ENCODE results near the gene H3-3A. TPM values are rescaled to one million over a fixed set of nuclear protein-coding genes. Genes with fewer than 3 reads are reported as not detected.
A peak's percentile ranks its signal among the peaks of the same experiment; 100 is the strongest.

The H3-3A gene
- total and polyA plus RNA-seq, 2 experiments from 2014 or later = 913 to 2,407 TPM

GRCh38 chr1:226097866-226098625, 35.5 kb downstream of the H3-3A start:
- no peaks in the 10 kb centered on the region for H3K79me2 ChIP-seq (replicated peaks; ENCODE audit: insufficient read depth)
- H2AFZ ChIP-seq = 0 out of 2 replicates have a peak overlapping the region, but pooled peaks have one; percentile 63
- no peak overlapping the region for H3K27ac ChIP-seq (ENCODE audit: low read depth)
- no peak overlapping the region for H3K4me3 ChIP-seq
- Mint-ChIP-seq H3K9me3 (no peaks in the 10 kb centered on the region), H3K4me1 (peaks cover 24% of the 10 kb centered on the region), H3K27me3 (ENCODE audit: insufficient read depth, low read depth, poor library complexity) (peaks cover 7% of the 10 kb centered on the region), H3K36me3 (ENCODE audit: low read depth) (no peaks in the 10 kb centered on the region), H3K4me3 (no peak overlapping the region), H3K27ac (no peak overlapping the region)
- H3K36me3 ChIP-seq (ENCODE audit: insufficient read depth) = no peaks in the 10 kb centered on the region
- H3K9me2 ChIP-seq (ENCODE audit: insufficient read depth) = no peaks in the 10 kb centered on the region
- H3K27me3 ChIP-seq (ENCODE audit: insufficient read depth) = peaks cover 9% of the 10 kb centered on the region; the same call in 1 of the 2 replicates
- no peaks in the 10 kb centered on the region for H3F3A ChIP-seq (replicated peaks; ENCODE audit: low read depth)
- no peak for ATAC-seq
- H3K4me2 ChIP-seq = no peak overlapping the region
- peaks cover 19% of the 10 kb centered on the region for H3K4me1 ChIP-seq (ENCODE audit: insufficient read depth)
- no peaks in the 10 kb centered on the region for H4K20me1 ChIP-seq (replicated peaks; ENCODE audit: insufficient read depth)
- no peak for DNase-seq (ENCODE audit: low spot score)
- TF ChIP-seq JUNB (IDR thresholded peaks at IDR 0.05; ENCODE audit: unreplicated experiment) (no peak), CREB1 (CRISPR knock-in tag; IDR thresholded peaks at IDR 0.05; ENCODE audit: low read depth) (no peak), ZNF331 (CRISPR knock-in tag; IDR thresholded peaks at IDR 0.05; ENCODE audit: low read depth) (no peak), ZNF114 (CRISPR knock-in tag; IDR thresholded peaks at IDR 0.05) (no peak), NANOG (IDR thresholded peaks at IDR 0.05; ENCODE audit: borderline replicate concordance) (no peak), EZH2phosphoT487 (IDR thresholded peaks at IDR 0.05; ENCODE audit: unreplicated experiment) (no peak), STAT1 (IDR thresholded peaks at IDR 0.05; ENCODE audit: unreplicated experiment) (no peak), ZNF462 (CRISPR knock-in tag; IDR thresholded peaks at IDR 0.05) (no peak), POLR2AphosphoS5 (IDR thresholded peaks at IDR 0.05; ENCODE audit: low read depth) (no peak), EZH2 (IDR thresholded peaks at IDR 0.05; ENCODE audit: low read depth, unreplicated experiment) (no peak)
- TF ChIP-seq, protein P1, sequence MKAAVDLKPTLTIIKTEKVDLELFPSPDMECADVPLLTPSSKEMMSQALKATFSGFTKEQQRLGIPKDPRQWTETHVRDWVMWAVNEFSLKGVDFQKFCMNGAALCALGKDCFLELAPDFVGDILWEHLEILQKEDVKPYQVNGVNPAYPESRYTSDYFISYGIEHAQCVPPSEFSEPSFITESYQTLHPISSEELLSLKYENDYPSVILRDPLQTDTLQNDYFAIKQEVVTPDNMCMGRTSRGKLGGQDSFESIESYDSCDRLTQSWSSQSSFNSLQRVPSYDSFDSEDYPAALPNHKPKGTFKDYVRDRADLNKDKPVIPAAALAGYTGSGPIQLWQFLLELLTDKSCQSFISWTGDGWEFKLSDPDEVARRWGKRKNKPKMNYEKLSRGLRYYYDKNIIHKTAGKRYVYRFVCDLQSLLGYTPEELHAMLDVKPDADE (IDR thresholded peaks at IDR 0.05) = no peak
- TF ChIP-seq, protein P2, sequence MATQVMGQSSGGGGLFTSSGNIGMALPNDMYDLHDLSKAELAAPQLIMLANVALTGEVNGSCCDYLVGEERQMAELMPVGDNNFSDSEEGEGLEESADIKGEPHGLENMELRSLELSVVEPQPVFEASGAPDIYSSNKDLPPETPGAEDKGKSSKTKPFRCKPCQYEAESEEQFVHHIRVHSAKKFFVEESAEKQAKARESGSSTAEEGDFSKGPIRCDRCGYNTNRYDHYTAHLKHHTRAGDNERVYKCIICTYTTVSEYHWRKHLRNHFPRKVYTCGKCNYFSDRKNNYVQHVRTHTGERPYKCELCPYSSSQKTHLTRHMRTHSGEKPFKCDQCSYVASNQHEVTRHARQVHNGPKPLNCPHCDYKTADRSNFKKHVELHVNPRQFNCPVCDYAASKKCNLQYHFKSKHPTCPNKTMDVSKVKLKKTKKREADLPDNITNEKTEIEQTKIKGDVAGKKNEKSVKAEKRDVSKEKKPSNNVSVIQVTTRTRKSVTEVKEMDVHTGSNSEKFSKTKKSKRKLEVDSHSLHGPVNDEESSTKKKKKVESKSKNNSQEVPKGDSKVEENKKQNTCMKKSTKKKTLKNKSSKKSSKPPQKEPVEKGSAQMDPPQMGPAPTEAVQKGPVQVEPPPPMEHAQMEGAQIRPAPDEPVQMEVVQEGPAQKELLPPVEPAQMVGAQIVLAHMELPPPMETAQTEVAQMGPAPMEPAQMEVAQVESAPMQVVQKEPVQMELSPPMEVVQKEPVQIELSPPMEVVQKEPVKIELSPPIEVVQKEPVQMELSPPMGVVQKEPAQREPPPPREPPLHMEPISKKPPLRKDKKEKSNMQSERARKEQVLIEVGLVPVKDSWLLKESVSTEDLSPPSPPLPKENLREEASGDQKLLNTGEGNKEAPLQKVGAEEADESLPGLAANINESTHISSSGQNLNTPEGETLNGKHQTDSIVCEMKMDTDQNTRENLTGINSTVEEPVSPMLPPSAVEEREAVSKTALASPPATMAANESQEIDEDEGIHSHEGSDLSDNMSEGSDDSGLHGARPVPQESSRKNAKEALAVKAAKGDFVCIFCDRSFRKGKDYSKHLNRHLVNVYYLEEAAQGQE (IDR thresholded peaks at IDR 0.05; ENCODE audit: unreplicated experiment) = no peak
- TF ChIP-seq, protein P3, sequence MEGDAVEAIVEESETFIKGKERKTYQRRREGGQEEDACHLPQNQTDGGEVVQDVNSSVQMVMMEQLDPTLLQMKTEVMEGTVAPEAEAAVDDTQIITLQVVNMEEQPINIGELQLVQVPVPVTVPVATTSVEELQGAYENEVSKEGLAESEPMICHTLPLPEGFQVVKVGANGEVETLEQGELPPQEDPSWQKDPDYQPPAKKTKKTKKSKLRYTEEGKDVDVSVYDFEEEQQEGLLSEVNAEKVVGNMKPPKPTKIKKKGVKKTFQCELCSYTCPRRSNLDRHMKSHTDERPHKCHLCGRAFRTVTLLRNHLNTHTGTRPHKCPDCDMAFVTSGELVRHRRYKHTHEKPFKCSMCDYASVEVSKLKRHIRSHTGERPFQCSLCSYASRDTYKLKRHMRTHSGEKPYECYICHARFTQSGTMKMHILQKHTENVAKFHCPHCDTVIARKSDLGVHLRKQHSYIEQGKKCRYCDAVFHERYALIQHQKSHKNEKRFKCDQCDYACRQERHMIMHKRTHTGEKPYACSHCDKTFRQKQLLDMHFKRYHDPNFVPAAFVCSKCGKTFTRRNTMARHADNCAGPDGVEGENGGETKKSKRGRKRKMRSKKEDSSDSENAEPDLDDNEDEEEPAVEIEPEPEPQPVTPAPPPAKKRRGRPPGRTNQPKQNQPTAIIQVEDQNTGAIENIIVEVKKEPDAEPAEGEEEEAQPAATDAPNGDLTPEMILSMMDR (conservative IDR thresholded peaks at IDR 0.05; ENCODE audit: low read depth in 2 of 2) = no peak

All from GM23338 (cell line).